ENCODE data around the gene GDPD2. TPM values are rescaled to one million over a fixed set of nuclear protein-coding genes. Genes with fewer than 3 reads are reported as not detected.
A peak's percentile ranks its signal among the peaks of the same experiment; 100 is the strongest.

The GDPD2 gene
- total RNA-seq, 1 experiment from 2014 or later, result not detected

GRCh38 chrX:70434352-70434866, 11.3 kb downstream of the GDPD2 start:
- in situ Hi-C loops (cut with HindIII; ENCODE audit: low pct_unique_long_range_greater_than_20kb, low sequenced_read_pairs), result no loop called here
- peak; percentile 83 for DNase-seq (ENCODE audit: low read depth, low spot score)

- DNase-seq (ENCODE audit: low read depth, low spot score), result no peak
- in situ Hi-C loops (cut with HindIII; ENCODE audit: low pct_unique_long_range_greater_than_20kb, low sequenced_read_pairs), result no loop called here
These were observed 11.9 kb downstream of the GDPD2 start for GRCh38 chrX:70434914-70435586.

- no peak for DNase-seq (ENCODE audit: low read depth, low spot score)
These were observed 13.2 kb downstream of the GDPD2 start for GRCh38 chrX:70436343-70436742.

GRCh38 chrX:70437011-70437410, 13.9 kb downstream of the GDPD2 start:
- in situ Hi-C loops (cut with HindIII; ENCODE audit: low pct_unique_long_range_greater_than_20kb, low sequenced_read_pairs), result no loop called here
- peak; percentile 14 for DNase-seq (ENCODE audit: low read depth, low spot score)

More at GRCh38 chrX:70436343-70436742, 13.2 kb downstream of the GDPD2 start:
- in situ Hi-C loops (cut with HindIII; ENCODE audit: low pct_unique_long_range_greater_than_20kb, low sequenced_read_pairs), result no loop called here

- DNase-seq (ENCODE audit: low read depth, low spot score), result no peak
- in situ Hi-C loops (cut with HindIII; ENCODE audit: low pct_unique_long_range_greater_than_20kb, low sequenced_read_pairs), result no loop called here
These were observed 15.0 kb downstream of the GDPD2 start for GRCh38 chrX:70437921-70438665.

GRCh38 chrX:70439016-70439415, 15.9 kb downstream of the GDPD2 start:
- in situ Hi-C loops (cut with HindIII; ENCODE audit: low pct_unique_long_range_greater_than_20kb, low sequenced_read_pairs), result no loop called here
- DNase-seq (ENCODE audit: low read depth, low spot score), result no peak

- in situ Hi-C loops (cut with HindIII; ENCODE audit: low pct_unique_long_range_greater_than_20kb, low sequenced_read_pairs), result no loop called here
These were observed 19.1 kb downstream of the GDPD2 start for GRCh38 chrX:70442224-70442623.

GRCh38 chrX:70444326-70444945, 21.3 kb downstream of the GDPD2 start, which contains the start of gene DLG3:
Gene DLG3 (plus strand): TSS chrX:70444835. CDS start chrX:70445202, 367 bp downstream.
- peak; percentile 30 for DNase-seq (ENCODE audit: low read depth, low spot score)
- in situ Hi-C loops (cut with HindIII; ENCODE audit: low pct_unique_long_range_greater_than_20kb, low sequenced_read_pairs), result no loop called here

More at GRCh38 chrX:70442224-70442623, 19.1 kb downstream of the GDPD2 start:
- no peak for DNase-seq (ENCODE audit: low read depth, low spot score)

GRCh38 chrX:70444946-70445656, 22.0 kb downstream of the GDPD2 start:
- in situ Hi-C loops (cut with HindIII; ENCODE audit: low pct_unique_long_range_greater_than_20kb, low sequenced_read_pairs), result no loop called here
- DNase-seq (ENCODE audit: low read depth, low spot score), result no peak

GRCh38 chrX:70445951-70446350, 22.8 kb downstream of the GDPD2 start:
- in situ Hi-C loops (cut with HindIII; ENCODE audit: low pct_unique_long_range_greater_than_20kb, low sequenced_read_pairs), result no loop called here

GRCh38 chrX:70446380-70447350, 23.6 kb downstream of the GDPD2 start:
- in situ Hi-C loops (cut with HindIII; ENCODE audit: low pct_unique_long_range_greater_than_20kb, low sequenced_read_pairs), result no loop called here

More at GRCh38 chrX:70445951-70446350, 22.8 kb downstream of the GDPD2 start:
- DNase-seq (ENCODE audit: low read depth, low spot score), result no peak

GRCh38 chrX:70449457-70449966, 26.4 kb downstream of the GDPD2 start:
- in situ Hi-C loops (cut with HindIII; ENCODE audit: low pct_unique_long_range_greater_than_20kb, low sequenced_read_pairs), result no loop called here
- DNase-seq (ENCODE audit: low read depth, low spot score), result no peak

More at GRCh38 chrX:70446380-70447350, 23.6 kb downstream of the GDPD2 start:
- no peak for DNase-seq (ENCODE audit: low read depth, low spot score)

- in situ Hi-C loops (cut with HindIII; ENCODE audit: low pct_unique_long_range_greater_than_20kb, low sequenced_read_pairs), result no loop called here
- DNase-seq (ENCODE audit: low read depth, low spot score), result peak; percentile 40
These were observed 29.1 kb downstream of the GDPD2 start for GRCh38 chrX:70452143-70452733.

- no peak for DNase-seq (ENCODE audit: low read depth, low spot score)
- in situ Hi-C loops (cut with HindIII; ENCODE audit: low pct_unique_long_range_greater_than_20kb, low sequenced_read_pairs), result no loop called here
These were observed 30.0 kb downstream of the GDPD2 start for GRCh38 chrX:70453024-70453618.

GRCh38 chrX:70454441-70455365, 31.6 kb downstream of the GDPD2 start:
- DNase-seq (ENCODE audit: low read depth, low spot score), result peak; percentile 51
- in situ Hi-C loops (cut with HindIII; ENCODE audit: low pct_unique_long_range_greater_than_20kb, low sequenced_read_pairs), result no loop called here

Data from SK-MEL-5 (cell line).